ENCODE results near the gene SMCP.

The SMCP gene

GRCh38 chr1:152878042-152878441 is at the start of gene SMCP:
SMCP (plus strand) TSS chr1:152878322; CDS start chr1:152884423, 6,101 bp downstream.
- TF ChIP-seq CTCF (IDR thresholded peaks at IDR 0.05; ENCODE audit: low read depth, low read length, missing control alignments), result peak; percentile 20
- no peak for DNase-seq (ENCODE audit: extremely low read depth, low read depth)
- H3K4me3 ChIP-seq (replicated peaks; ENCODE audit: low read depth, low read length), result no peak within 1 kb of the TSS

- DNase-seq (ENCODE audit: extremely low read depth, low read depth), result no peak
- TF ChIP-seq CTCF (IDR thresholded peaks at IDR 0.05; ENCODE audit: low read depth, low read length, missing control alignments), result no peak
- H3K4me3 ChIP-seq (replicated peaks; ENCODE audit: low read depth, low read length), result no peak overlapping the region
Measured at GRCh38 chr1:152836870-152837269, 41.3 kb upstream of the SMCP start.

GRCh38 chr1:152842556-152842955 is 35.6 kb upstream of the SMCP start, which contains the start of gene LCE6A:
LCE6A (plus strand) TSS chr1:152842856; CDS start chr1:152843521, 665 bp downstream.
- no peak within 1 kb of the TSS for H3K4me3 ChIP-seq (replicated peaks; ENCODE audit: low read depth, low read length)
- no peak for TF ChIP-seq CTCF (IDR thresholded peaks at IDR 0.05; ENCODE audit: low read depth, low read length, missing control alignments)
- no peak for DNase-seq (ENCODE audit: extremely low read depth, low read depth)

GRCh38 chr1:152855661-152856060 is 22.5 kb upstream of the SMCP start:
- no peak for DNase-seq (ENCODE audit: extremely low read depth, low read depth)
- TF ChIP-seq CTCF (IDR thresholded peaks at IDR 0.05; ENCODE audit: low read depth, low read length, missing control alignments), result no peak
- no peak overlapping the region for H3K4me3 ChIP-seq (replicated peaks; ENCODE audit: low read depth, low read length)

- no peak for TF ChIP-seq CTCF (IDR thresholded peaks at IDR 0.05; ENCODE audit: low read depth, low read length, missing control alignments)
- no peak for DNase-seq (ENCODE audit: extremely low read depth, low read depth)
- no peak overlapping the region for H3K4me3 ChIP-seq (replicated peaks; ENCODE audit: low read depth, low read length)
Measured at GRCh38 chr1:152858062-152858461, 20.1 kb upstream of the SMCP start.

GRCh38 chr1:152859696-152860095 is 18.4 kb upstream of the SMCP start, which contains the start of gene LCE7A:
LCE7A (plus strand) TSS chr1:152859996; CDS start chr1:152860698, 702 bp downstream.
- no peak within 1 kb of the TSS for H3K4me3 ChIP-seq (replicated peaks; ENCODE audit: low read depth, low read length)
- no peak for DNase-seq (ENCODE audit: extremely low read depth, low read depth)
- TF ChIP-seq CTCF (IDR thresholded peaks at IDR 0.05; ENCODE audit: low read depth, low read length, missing control alignments), result no peak

- no peak overlapping the region for H3K4me3 ChIP-seq (replicated peaks; ENCODE audit: low read depth, low read length)
- TF ChIP-seq CTCF (IDR thresholded peaks at IDR 0.05; ENCODE audit: low read depth, low read length, missing control alignments), result no peak
- no peak for DNase-seq (ENCODE audit: extremely low read depth, low read depth)
Measured at GRCh38 chr1:152860129-152860528, 18.0 kb upstream of the SMCP start.

Data from HFF-Myc (cell line).